ENCODE measurements around the gene CD82. TPM values are rescaled to one million over a fixed set of nuclear protein-coding genes. Genes with fewer than 3 reads are reported as not detected.

CD82 gene
- total and polyA plus RNA-seq, 2 of the 8 experiments (the other 6 are each of a cell fraction or from before 2014, with no cell fraction given), result 7.9 to 10.3 TPM

GRCh38 chr11:44592125-44592940 lies 26.9 kb downstream of the CD82 start (continued):
- no peak for TF ChIP-seq POLR2AphosphoS5 (IDR thresholded peaks at IDR 0.05; ENCODE audit: low read depth, low read length)
- TF ChIP-seq SIRT6 (IDR thresholded peaks at IDR 0.05; ENCODE audit: low read length), result no peak
- no peak for TF ChIP-seq SUZ12 (IDR thresholded peaks at IDR 0.05; ENCODE audit: low read length)
- TF ChIP-seq ZNF274 (IDR thresholded peaks at IDR 0.05; ENCODE audit: borderline replicate concordance, extremely low read depth, low read length), result no peak
- no peak for TF ChIP-seq YY1 (IDR thresholded peaks at IDR 0.05; ENCODE audit: low read depth, low read length)
- TF ChIP-seq SP1 (IDR thresholded peaks at IDR 0.05; ENCODE audit: low read depth, low read length), result no peak
- no peak for TF ChIP-seq SP2 (IDR thresholded peaks at IDR 0.05; ENCODE audit: low read length)
